GM21723 (cell line): ENCODE measurements around the gene SARDH.

ENCODE experiments used
- ATAC-seq: cut with Tn5 transposase; IDR thresholded peaks from one replicate; pipeline ENCODE4 v1.9.1; 2021; ENCODE audit warnings: mild to moderate bottlenecking, moderate library complexity; ENCODE audit not compliant: unreplicated experiment

The SARDH gene

GRCh38 chr9:133716564-133717112 lies 21.5 kb downstream of the SARDH start:
- no peak for ATAC-seq

- no peak for ATAC-seq
Observed at GRCh38 chr9:133715866-133716563, 22.1 kb downstream of the SARDH start.

DNA sequence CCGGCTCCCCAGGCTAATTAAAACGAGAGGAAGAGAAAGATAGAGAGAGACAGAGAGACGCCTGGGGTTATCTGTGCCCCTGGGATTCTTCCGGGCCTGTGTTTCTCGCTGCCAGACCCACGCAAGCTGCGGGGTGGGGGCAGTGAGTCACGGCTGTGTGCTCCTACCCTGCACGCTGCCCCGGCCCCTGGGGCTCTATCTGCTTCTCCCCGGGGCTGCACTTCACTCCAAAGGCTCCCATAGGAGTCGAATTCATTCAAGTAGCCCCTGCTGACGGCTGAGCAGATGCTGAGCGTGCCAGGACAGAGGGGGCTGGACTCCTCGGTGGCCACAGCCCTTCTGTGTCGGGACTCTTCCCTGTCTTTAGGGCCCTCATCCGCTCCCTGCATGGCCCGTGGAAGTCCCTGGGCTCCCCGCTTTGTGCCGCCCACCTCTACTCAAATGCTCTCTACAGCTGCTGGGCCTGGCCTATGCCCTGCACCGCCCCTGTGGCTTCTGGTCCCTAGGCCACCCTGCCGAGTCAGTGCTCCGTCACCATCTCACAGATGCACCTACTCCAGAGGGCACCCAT lies 22.8 kb downstream of the SARDH start:
- ATAC-seq = no peak

DNA sequence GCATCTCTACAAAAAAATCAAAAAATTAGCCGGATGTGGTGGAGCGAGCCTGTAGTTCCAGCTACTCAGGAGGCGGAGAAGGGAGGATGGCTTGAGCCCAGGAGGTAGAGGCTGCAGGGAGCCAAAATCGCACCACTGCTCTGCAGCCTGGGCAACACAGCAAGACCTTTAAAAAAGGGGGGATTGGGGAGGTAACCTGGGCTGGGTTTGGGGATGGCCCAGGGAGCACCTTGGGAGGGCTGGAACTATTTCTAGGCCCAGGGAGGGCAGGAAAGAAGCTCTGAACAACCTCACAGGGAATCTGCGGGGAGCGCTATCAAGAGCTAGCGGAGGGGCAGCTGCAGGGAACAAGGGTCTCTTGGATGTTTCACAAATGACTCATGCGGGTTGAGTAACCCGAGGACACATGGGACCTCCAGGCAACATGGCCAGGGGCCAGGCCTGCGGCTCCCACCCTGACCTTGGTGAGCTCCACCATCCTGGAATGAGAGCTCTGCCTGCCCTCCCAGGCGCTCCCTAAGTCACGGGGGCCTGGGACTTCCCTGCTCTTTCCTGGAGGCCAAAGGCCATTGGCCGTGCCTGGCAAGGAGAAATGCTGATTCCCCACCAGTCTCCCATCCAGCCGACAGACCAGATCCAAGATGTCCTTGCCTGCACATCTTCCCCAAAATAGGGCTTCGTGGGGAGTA lies 23.4 kb downstream of the SARDH start:
- ATAC-seq = no peak

DNA sequence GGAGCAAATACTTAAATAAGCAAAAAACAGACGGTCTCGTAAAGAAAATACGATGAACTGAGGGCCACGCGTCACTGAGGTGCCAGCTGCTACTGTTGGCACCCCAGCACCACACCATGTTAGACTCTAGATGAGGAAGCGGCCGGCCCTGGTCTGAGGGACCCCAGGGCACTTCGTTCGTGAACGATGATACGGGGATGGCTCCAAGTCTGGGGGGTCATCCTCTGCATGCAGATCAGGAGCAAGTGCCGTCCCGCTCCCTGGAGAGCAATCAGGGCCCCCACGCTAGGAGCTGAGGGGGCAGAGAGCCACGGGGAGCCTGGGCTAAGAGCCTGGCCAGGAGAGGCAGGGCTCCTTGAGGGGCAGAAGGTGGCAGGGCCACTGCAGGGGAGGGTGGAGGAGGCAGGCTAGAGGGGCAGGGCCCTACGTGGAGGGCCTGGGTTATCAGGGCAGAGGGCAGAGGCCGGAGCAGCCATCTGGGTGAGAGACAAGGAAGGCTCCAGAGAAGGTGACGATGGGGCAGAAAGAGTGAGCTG lies 24.1 kb downstream of the SARDH start:
- ATAC-seq = no peak

DNA sequence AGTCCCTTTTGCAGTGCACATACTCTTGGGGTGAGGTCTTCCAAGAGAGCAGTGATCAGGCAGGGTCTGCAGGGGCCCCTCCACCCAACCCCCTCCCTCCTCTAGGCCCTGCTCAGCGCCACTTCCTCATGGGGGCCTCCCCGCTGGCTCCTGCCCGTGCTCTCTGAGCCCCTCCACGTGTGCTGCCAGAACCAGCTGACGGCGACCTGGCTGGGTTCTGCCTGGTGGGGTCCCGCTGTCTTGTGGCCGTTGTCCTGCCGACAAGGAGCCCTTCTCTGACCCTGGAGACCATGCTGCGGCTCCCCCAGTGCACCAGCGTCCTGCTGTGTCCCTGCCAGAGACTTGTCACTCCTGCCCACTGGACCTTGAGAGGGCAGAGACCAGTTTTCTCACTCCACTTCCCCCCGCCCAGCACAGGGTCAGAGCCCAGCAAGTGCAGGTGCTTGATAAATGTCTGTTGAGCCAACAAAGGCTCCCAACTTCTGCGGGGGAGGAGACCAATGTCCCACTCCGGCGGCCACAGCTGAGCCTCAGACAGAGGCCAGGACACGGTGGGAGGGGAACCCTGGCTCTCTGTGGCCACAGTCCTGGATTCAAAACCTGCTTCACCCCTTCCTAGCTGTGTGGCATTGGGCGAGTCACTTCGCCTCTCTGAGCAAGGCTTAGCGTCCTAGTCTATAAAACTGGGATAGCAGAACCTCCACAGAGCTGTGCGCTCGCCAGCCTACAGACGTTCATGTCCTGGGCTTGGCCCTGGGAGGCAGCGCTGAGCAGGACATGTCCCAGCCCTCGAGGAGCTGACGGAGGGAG lies 24.8 kb downstream of the SARDH start:
- no peak for ATAC-seq

DNA sequence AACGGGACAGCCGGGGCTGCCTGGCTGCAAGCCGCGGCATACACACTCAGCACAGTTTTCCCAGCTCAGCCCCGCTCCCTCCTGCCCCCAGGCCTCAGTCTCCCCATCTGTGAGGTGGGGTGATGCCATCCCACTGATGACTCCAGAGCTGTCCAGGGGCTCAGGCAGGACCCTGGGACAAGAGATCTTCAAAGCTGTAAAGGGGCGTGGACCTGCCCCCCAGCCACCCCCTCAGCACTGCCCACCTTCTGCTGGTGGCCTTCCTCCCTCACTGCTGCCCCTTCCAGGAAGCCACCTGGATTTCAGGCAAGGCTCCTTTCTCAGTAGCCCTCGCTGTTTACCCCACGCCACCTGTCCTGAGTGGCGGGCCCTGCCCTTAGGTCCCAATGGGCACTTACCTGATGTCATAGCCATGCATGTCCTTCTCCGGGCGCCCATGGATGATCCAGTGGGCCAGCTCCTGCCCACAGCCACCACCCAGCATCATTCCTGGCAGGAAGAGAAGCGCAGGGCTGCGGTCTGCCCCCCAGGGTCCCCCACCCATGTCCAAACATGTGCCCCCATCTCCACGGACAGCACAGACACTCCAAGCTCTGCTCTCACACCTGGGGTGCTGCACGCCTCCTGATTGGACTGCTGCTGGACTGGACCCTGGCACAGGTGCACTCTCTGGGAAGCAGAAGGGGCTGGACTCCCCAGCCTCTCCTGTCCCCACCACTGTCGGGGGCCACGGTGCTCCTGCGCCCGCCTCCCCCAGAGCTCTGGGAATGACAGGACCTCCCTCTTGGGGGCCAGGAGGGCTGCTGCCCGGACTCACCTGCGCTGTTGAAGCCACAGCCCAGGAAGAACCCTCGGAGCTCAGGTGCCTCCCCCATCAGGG lies 25.7 kb downstream of the SARDH start:
- no peak for ATAC-seq

DNA sequence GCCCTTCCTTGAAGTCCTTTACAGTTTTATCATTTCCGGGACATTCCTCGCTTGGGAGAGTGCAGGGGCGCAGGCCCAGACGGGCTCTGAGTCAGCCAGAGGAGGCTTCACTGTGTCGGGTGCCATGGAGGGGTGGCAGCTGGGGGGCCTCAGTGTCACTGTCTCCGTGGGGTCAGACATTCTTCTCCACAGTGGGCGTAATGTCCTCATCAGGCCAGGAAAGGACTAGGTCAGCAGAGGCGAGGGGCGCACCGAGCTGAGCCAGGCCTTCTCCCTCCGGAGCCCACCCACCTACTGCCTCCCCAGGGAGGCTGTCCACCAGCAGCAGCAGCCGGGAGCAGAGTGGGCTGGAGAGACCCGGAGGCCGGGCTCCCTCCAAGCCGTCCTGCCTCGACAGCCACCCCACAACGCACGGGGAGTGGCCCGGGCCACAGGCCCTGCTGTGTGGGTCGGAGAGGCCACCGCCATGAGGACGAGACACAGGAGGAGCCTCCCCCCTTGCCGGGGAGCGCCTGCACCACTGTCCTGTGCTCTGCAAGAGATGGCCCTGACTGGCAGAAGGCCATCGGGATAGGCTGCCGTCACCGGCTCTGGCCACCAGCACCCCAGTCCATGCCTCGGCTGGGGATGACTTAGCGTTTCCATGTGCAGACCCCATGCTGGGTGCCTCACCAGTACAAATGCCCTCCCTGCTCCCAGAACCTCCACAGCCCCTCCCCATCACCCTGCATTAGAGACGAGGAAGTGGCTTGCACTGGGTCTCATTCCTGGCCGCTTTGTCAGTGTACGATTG lies 26.5 kb downstream of the SARDH start:
- no peak for ATAC-seq

DNA sequence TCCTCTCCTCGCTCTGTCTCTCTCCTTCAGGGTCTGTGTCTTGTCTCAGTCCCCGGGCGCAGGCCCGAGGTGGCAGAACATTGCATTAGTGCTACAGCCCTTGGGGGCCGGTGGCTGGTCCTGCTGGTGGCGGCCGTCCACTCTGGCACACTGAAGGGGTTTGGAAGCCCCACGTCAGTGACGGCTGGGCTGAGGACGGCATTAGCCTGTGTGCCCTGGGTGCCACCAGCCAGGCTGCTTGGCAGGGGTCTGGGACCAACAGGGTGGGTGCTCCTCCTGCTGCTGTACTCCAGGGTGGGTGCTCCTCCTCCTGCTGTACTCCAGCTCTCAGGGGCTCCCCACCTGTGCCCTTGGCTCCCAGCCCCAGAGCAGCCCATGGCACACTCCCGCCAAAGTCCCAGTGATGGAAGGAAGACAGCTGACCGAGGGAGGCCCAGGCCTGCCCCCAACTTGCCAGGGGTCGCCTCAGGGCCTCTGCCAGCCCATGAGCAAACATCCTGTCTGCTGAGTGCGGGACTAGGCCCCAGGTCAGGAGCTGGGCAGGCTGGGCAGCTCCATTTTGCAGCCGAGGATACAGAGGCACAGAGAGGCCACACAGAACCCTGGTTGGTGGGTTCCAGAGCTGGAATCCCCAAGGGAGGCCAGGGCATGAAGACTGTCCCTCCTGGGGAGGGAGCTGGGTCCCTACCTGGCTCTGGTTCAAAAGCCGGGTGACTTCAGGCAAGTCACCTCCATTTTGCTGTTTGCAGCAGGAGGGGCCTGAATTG lies 27.3 kb downstream of the SARDH start:
- no peak for ATAC-seq

GRCh38 chr9:133709691-133710571 lies 28.2 kb downstream of the SARDH start:
- ATAC-seq = no peak

DNA sequence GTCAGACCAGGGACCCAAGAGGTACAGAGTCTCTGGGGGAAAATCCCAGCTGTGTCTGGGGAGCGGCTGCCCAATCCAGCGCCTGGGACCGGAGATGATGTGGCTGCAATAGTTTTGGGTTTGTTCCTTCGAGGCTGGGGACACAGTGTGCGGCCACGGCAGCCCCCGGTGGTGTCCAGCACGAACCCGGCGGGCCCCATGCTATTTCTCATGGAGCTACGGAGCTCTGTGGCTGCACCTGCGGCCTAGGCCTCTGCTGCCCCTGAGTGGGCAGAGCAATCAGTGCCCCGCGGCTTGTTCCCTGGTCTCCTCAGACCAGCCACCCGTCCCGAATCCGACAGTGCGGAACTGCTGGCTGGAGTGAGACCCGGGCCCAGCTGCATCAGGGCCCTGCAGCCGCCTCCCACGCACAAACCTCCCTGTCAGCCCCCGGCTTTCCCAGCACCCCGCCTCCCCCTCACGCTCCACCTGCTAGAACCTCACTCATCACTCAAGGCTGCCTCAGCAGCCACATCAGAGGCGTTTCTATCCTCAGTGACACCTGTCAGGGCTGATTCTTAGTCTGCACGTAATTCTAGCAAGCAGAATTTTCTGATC lies 29.0 kb downstream of the SARDH start:
- ATAC-seq = no peak

GRCh38 chr9:133708246-133709014 lies 29.7 kb downstream of the SARDH start:
- ATAC-seq = no peak

GRCh38 chr9:133707763-133708245 lies 30.3 kb downstream of the SARDH start:
- ATAC-seq = no peak

DNA sequence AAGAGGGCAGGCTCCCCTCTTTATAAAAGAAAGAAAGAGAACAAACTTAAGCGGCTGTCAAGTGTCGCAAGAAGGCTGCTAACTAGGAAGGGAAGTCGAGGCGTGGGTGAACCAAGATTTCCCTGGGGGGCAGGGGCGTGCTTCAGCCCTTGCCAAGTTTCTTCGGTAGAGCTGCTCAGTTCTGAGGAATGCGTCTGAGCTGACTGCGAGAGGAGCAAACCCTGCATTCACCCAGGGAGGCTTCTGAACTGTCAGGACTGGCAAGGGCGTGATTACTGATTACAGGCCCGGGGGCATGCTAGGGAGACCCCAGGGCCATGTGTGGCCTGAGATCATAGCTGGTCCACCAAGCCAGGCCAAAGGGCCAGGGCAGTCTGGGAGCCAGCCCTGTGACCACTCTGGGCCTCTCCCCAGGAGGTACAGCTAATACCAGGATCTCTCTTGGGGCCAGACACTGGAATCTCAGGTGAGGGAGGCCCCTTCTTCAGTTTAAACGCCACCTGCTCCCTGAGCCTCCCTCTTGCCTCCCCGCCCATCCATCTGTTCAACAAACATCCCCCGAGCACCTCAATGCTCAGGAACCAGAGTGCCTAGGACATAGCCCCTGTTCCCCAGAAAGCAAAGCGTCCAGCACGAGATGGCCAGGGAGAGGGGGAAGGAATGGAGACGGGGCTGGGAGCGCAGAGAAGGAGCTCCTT lies 30.9 kb downstream of the SARDH start:
- no peak for ATAC-seq

DNA sequence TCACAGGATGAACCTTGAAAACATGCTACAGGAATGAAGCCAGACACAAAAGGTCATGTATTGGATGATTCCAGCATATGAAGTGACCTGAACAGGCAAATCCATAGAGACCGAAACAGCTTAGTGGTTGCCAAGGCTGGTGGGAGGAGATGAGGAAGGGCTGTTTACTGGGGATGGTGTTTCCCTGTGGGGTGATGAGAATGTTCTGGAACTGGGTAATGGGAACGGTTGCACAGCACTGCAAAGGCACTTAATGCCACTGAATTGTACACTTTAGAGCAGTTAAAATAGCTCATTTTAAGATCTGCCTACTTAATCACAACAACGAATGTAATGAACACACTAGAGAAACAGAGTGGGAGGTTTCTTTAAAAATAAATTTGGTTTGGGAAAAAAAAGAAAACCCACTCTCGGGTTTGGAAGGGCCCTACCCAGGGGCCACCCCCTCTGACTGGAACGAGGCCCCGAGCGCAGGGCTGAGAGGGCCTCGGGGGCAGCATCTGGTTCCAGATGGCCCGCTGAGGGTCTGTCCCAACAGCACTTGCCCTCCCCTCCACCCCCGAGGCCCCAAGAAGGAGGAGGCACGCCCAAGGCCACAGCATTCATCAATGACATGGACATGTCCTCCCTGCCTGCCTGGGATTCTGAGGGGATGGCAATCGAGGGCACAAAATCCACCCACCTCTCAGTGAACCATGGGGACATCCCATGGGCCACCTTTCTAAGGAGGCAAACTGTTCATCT lies 31.7 kb downstream of the SARDH start:
- ATAC-seq = no peak
